ENCODE results near the gene GNPAT. TPM values are rescaled to one million over a fixed set of nuclear protein-coding genes. Genes with fewer than 3 reads are reported as not detected.
"Not testable (repeated sequence)": the region's sequence is repeated elsewhere in the genome, so short reads cannot be mapped to it uniquely, and the experiment has no call there.

GNPAT gene
- total RNA-seq, 1 experiment from 2014 or later, result 32.8 TPM

DNA sequence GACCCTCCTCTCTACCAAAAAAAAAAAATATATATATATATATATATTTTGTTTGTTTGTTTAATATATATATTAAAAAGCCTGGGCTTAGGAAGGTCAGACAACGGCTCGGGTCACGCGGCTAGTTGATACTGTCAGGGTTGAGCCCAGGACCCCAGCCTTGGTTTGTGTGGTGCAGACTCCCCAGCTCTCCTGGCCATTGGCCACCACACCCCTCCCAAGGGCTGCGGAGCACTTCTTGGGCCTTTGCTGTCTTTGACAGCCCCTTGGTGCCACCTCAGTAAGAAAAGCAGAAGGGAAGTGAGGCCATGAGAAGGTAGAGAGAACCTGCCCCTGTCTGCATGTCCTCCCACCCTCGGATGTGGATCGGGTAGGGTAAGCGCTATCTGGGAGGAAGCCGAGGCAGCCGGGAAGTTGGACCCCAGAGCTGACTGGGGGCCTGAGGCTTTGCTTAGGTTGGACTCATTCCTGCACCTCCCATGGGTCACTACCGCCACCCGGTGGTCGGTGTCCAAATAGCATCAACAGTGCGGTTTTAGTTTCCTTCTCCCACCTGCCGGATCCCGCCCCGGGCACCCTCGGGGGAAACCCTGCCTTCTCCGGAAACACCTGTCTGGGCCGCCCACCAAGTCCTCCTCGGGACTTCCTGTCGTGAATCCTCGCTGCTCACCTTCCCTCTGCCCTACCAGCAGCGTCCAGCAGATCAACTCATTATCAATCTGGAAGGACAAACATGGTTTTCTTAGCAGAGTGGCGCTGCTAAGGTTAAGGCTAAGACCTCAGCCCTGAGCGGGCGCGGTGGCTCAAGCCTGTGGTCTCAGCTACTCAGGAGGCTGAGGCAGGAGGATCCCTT lies 29.8 kb upstream of the GNPAT start (continued):
- TF ChIP-seq ZNF263 (CRISPR knock-in tag; IDR thresholded peaks at IDR 0.05; ENCODE audit: low read depth), result no peak
- TF ChIP-seq, protein P1, sequence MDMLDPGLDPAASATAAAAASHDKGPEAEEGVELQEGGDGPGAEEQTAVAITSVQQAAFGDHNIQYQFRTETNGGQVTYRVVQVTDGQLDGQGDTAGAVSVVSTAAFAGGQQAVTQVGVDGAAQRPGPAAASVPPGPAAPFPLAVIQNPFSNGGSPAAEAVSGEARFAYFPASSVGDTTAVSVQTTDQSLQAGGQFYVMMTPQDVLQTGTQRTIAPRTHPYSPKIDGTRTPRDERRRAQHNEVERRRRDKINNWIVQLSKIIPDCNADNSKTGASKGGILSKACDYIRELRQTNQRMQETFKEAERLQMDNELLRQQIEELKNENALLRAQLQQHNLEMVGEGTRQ (CRISPR knock-in tag; IDR thresholded peaks at IDR 0.05), result no peak

DNA sequence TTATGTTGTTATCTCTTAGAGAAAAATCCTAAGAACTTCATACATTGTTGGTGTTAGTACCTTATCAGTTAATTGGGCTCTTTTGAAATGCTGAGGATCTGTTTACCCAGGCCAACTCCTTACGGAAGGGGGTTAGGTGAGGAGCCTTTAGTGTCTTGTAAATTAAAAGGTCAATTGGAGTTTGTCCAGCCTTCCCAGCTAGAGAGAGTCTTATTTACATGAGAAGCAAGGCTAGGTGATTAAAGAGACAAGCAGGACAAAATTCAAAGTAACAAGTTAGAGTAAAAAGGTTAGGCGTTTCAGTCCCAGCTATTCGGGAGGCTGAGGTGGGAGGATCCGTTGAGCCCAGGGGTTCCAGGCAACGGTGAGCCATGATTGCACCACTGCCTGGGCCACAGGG lies 28.7 kb upstream of the GNPAT start:
- H3K9me3 Mint-ChIP-seq; H3K4me3 Mint-ChIP-seq; H3K36me3 Mint-ChIP-seq; DNase-seq (ENCODE audit: low spot score); H3K27ac Mint-ChIP-seq; ATAC-seq; POLR2A ChIA-PET: not testable (repeated sequence)
- Mint-ChIP-seq H3K27me3 (ENCODE audit: low read depth) (peaks cover 98% of the 10 kb centered on the region), H3K4me1 (peaks cover 20% of the 10 kb centered on the region)
- CTCF ChIA-PET, result interaction anchor here (0.9 to 3.5 kb wide), 10 partner anchors 20 to 515 kb away, joined by 3 to 17 read pairs (median 4); partner anchors contain the start of gene TRIM67

DNA sequence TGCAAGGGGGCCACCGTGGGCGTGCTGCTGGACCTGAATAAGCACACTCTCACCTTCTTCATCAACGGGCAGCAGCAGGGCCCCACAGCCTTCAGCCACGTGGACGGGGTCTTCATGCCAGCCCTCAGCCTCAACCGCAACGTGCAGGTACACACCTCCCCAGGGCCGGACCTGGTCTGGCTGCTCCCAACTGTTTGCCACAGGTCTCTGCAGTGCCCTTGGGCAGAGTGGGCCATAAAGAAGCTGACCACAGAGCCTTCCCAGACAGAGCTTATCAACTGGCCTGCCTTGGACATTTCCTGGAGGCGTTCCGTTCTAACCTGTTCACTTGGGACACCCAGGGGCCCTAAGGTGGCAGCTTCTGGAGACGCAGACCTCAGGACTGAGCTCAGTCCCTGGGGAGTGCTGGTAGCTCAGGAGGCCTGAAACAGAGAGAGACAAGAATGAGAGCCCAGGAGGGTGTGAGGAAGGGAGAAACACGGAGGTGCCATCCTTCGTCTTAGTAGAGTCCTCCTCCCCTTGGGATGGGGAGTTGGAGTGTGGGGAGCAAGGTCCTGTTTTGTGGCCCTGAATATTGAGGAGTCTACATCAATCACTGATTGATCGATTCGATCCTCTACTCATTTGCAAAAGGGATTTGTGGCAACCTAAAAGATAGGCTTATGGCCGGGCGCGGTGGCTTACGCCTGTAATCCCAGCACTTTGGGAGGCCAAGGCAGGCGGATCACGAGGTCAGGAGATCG lies 27.0 kb upstream of the GNPAT start:
- H3K4me1 Mint-ChIP-seq, result peaks cover 20% of the 10 kb centered on the region
- ATAC-seq (no peak), DNase-seq (ENCODE audit: low spot score) (no peak)
- no peaks in the 10 kb centered on the region for H3K36me3 Mint-ChIP-seq
- no peaks in the 10 kb centered on the region for H3K9me3 Mint-ChIP-seq
- peaks cover 98% of the 10 kb centered on the region for H3K27me3 Mint-ChIP-seq (ENCODE audit: low read depth)
- TF ChIP-seq MXD4 (CRISPR knock-in tag; IDR thresholded peaks at IDR 0.05; ENCODE audit: borderline replicate concordance) (no peak), ZNF121 (CRISPR knock-in tag; IDR thresholded peaks at IDR 0.05) (no peak), ZBTB21 (CRISPR knock-in tag; IDR thresholded peaks at IDR 0.05; ENCODE audit: borderline replicate concordance) (no peak)
- TF ChIP-seq, protein P2, sequence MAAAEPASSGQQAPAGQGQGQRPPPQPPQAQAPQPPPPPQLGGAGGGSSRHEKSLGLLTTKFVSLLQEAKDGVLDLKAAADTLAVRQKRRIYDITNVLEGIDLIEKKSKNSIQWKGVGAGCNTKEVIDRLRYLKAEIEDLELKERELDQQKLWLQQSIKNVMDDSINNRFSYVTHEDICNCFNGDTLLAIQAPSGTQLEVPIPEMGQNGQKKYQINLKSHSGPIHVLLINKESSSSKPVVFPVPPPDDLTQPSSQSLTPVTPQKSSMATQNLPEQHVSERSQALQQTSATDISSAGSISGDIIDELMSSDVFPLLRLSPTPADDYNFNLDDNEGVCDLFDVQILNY (CRISPR knock-in tag; IDR thresholded peaks at IDR 0.05), result no peak
- TF ChIP-seq, protein P3, sequence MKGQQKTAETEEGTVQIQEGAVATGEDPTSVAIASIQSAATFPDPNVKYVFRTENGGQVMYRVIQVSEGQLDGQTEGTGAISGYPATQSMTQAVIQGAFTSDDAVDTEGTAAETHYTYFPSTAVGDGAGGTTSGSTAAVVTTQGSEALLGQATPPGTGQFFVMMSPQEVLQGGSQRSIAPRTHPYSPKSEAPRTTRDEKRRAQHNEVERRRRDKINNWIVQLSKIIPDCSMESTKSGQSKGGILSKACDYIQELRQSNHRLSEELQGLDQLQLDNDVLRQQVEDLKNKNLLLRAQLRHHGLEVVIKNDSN (CRISPR knock-in tag; IDR thresholded peaks at IDR 0.05), result no peak
- TF ChIP-seq, protein P4, sequence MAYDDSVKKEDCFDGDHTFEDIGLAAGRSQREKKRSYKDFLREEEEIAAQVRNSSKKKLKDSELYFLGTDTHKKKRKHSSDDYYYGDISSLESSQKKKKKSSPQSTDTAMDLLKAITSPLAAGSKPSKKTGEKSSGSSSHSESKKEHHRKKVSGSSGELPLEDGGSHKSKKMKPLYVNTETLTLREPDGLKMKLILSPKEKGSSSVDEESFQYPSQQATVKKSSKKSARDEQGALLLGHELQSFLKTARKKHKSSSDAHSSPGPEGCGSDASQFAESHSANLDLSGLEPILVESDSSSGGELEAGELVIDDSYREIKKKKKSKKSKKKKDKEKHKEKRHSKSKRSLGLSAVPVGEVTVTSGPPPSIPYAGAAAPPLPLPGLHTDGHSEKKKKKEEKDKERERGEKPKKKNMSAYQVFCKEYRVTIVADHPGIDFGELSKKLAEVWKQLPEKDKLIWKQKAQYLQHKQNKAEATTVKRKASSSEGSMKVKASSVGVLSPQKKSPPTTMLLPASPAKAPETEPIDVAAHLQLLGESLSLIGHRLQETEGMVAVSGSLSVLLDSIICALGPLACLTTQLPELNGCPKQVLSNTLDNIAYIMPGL (CRISPR knock-in tag; IDR thresholded peaks at IDR 0.05), result no peak
- ChIA-PET POLR2A (interaction anchor here (0.7 kb wide), 1 partner anchor 345 kb away, joined by 3 read pairs; no protein-coding TSS in a partner anchor), CTCF (no interaction called here)
- H3K4me3 Mint-ChIP-seq, result no peak overlapping the region
- H3K27ac Mint-ChIP-seq, result no peak overlapping the region

DNA sequence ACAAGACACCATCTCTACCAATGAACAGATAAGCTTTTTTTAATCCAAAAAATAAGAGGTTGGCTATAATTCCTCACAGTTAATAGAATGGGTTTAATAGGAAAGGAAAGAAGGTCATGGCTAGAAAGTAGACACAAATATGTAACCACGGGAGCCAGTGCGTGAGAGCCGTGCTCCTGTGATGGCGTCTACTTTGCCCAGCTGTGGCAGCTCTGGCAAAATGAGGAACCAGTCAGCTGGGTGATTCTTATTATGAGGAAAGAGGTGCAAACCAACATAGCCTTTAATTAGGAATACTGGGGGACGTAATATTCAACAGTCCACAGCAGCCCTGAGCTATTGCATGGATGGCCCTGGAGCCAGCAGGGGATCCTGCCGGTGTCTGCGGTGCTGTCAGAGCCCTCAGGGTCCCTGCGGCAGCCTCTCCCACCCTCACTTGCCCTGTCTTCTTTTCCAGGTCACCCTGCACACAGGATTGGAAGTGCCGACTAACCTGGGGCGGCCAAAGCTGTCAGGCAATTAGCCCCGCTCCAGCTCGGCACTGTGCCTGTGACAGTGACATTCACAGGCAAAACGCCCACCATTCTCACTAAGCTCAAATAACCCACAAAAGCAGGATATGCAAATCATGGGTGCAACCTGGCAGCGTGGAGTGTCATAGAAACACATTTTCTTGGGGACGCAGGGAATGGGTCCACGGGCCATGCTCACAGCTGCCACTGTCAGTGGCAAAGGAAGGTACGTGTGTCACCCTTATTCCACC lies 25.9 kb upstream of the GNPAT start:
- no peak overlapping the region for H3K4me3 Mint-ChIP-seq
- no peaks in the 10 kb centered on the region for H3K36me3 Mint-ChIP-seq
- POLR2A ChIA-PET, result no interaction called here
- H3K9me3 Mint-ChIP-seq, result no peaks in the 10 kb centered on the region
- peaks cover 98% of the 10 kb centered on the region for H3K27me3 Mint-ChIP-seq (ENCODE audit: low read depth)
- peaks cover 20% of the 10 kb centered on the region for H3K4me1 Mint-ChIP-seq
- no peak overlapping the region for H3K27ac Mint-ChIP-seq
- CTCF ChIA-PET, result interaction anchor here (1.0 kb wide), 1 partner anchor 44 kb away, joined by 3 read pairs; no protein-coding TSS in a partner anchor
- DNase-seq (ENCODE audit: low spot score), result no peak
- ATAC-seq, result no peak
- TF ChIP-seq NFE2L1 (CRISPR knock-in tag; IDR thresholded peaks at IDR 0.05), result no peak
- TF ChIP-seq ZNF396 (CRISPR knock-in tag; IDR thresholded peaks at IDR 0.05; ENCODE audit: borderline replicate concordance), result no peak
- TF ChIP-seq, protein P5, sequence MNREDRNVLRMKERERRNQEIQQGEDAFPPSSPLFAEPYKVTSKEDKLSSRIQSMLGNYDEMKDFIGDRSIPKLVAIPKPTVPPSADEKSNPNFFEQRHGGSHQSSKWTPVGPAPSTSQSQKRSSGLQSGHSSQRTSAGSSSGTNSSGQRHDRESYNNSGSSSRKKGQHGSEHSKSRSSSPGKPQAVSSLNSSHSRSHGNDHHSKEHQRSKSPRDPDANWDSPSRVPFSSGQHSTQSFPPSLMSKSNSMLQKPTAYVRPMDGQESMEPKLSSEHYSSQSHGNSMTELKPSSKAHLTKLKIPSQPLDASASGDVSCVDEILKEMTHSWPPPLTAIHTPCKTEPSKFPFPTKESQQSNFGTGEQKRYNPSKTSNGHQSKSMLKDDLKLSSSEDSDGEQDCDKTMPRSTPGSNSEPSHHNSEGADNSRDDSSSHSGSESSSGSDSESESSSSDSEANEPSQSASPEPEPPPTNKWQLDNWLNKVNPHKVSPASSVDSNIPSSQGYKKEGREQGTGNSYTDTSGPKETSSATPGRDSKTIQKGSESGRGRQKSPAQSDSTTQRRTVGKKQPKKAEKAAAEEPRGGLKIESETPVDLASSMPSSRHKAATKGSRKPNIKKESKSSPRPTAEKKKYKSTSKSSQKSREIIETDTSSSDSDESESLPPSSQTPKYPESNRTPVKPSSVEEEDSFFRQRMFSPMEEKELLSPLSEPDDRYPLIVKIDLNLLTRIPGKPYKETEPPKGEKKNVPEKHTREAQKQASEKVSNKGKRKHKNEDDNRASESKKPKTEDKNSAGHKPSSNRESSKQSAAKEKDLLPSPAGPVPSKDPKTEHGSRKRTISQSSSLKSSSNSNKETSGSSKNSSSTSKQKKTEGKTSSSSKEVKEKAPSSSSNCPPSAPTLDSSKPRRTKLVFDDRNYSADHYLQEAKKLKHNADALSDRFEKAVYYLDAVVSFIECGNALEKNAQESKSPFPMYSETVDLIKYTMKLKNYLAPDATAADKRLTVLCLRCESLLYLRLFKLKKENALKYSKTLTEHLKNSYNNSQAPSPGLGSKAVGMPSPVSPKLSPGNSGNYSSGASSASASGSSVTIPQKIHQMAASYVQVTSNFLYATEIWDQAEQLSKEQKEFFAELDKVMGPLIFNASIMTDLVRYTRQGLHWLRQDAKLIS (CRISPR knock-in tag; IDR thresholded peaks at IDR 0.05; ENCODE audit: borderline replicate concordance), result no peak
- TF ChIP-seq, protein P6, sequence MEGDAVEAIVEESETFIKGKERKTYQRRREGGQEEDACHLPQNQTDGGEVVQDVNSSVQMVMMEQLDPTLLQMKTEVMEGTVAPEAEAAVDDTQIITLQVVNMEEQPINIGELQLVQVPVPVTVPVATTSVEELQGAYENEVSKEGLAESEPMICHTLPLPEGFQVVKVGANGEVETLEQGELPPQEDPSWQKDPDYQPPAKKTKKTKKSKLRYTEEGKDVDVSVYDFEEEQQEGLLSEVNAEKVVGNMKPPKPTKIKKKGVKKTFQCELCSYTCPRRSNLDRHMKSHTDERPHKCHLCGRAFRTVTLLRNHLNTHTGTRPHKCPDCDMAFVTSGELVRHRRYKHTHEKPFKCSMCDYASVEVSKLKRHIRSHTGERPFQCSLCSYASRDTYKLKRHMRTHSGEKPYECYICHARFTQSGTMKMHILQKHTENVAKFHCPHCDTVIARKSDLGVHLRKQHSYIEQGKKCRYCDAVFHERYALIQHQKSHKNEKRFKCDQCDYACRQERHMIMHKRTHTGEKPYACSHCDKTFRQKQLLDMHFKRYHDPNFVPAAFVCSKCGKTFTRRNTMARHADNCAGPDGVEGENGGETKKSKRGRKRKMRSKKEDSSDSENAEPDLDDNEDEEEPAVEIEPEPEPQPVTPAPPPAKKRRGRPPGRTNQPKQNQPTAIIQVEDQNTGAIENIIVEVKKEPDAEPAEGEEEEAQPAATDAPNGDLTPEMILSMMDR (IDR thresholded peaks at IDR 0.05), result no peak
- no peak for TF ChIP-seq TEAD1 (CRISPR knock-in tag; IDR thresholded peaks at IDR 0.05)
- no peak for TF ChIP-seq CREM (CRISPR knock-in tag; IDR thresholded peaks at IDR 0.05)
- TF ChIP-seq ESRRA (CRISPR knock-in tag; IDR thresholded peaks at IDR 0.05; ENCODE audit: borderline replicate concordance), result no peak
- TF ChIP-seq HMGA2 (CRISPR knock-in tag; IDR thresholded peaks at IDR 0.05), result no peak
